ENCODE results near the gene ACER1. TPM values are rescaled to one million over a fixed set of nuclear protein-coding genes. Genes with fewer than 3 reads are reported as not detected.
"Not testable (repeated sequence)": the region's sequence is repeated elsewhere in the genome, so short reads cannot be mapped to it uniquely, and the experiment has no call there.

Gene ACER1
- total RNA-seq, 1 experiment from 2014 or later: not detected

DNA sequence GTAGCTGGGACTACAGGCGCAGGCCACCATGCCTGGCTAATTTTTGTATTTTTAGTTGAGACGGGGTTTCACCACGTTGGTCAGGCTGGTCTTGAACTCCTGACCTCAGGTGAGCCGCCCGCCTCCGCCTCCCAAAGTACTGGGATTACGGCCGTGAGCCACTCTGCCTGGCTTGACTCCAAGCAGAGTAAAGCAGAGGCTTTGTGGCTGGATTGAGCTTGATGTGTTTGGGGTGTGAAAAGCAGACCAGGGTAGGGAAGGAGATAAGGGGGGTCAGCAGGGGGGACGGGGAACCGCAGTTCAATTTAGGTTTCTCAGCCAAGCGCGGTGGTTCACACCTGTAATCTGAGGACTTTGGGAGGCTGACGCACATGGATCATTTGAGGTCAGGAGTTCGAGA lies 23.8 kb upstream of the ACER1 start:
- DNase-seq (ENCODE audit: low spot score): no peak

- not testable (repeated sequence) for DNase-seq (ENCODE audit: low spot score)
Observed at GRCh38 chr19:6355321-6356040, 22.1 kb upstream of the ACER1 start.

- no peak for DNase-seq (ENCODE audit: low spot score)
Observed at GRCh38 chr19:6354098-6354674, 20.8 kb upstream of the ACER1 start.

GRCh38 chr19:6352381-6353165 lies 19.2 kb upstream of the ACER1 start:
- no peak for DNase-seq (ENCODE audit: low spot score)

- no peak for DNase-seq (ENCODE audit: low spot score)
Observed at GRCh38 chr19:6350688-6351087, 17.3 kb upstream of the ACER1 start.

DNA sequence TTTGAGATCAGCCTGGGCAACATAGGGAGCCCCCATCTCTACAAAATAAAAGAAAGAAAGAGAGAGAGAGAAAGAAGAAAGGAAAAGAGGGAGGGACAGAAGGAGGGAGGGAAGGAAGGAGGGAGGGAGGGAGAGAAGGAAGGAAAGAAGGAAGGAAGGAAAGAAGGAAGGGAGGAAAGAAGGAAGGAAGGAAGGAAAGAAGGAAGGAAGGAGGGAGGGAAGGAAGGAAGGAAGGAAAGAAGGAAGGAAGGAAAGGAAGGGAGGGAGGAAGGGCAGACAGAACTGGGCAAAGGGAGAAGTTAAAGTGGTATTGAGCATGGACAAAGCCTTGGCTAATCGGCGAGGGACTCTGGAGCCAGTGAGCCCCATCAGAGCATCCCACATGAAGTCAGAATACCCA lies 15.9 kb upstream of the ACER1 start:
- DNase-seq (ENCODE audit: low spot score): not testable (repeated sequence)

GRCh38 chr19:6343462-6343861 lies 10.1 kb upstream of the ACER1 start:
- DNase-seq (ENCODE audit: low spot score): no peak

GRCh38 chr19:6340493-6341201 lies 7.2 kb upstream of the ACER1 start:
- no peak for DNase-seq (ENCODE audit: low spot score)

DNA sequence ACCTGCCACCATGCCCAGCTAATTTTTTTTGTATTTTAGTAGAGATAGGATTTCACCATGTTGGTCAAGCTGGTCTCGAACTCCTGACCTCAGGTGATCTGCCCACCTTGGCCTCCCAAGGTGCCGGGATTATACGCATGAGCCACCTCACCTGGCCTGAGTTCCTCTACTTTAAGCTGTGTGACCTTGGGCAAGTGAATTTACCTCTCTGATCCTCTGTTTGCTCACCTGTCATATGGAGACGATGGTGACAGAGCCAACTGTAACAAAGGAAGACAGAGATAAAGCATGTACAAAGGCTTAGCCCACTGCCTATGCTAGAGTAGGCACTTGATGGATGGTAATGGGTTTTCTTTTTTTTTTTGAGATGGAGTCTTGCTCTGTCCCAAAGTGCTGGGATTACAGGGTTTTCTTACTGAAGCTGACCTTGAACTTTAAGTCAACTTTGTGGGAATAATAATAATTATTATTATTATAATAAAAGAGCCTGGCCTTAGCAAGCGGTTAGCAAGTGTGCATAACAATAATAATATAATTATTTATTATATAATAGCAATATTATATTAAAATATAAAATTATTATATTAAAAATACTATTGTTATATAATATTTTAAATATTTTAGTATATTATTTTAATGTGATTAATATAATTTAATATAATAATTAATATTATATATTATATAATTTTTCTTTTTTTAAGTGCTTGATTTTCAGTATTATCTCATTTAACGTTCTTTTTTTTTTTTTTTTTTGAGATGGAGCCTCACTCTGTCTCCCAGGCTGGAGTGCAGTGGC lies 1.3 kb upstream of the ACER1 start:
- DNase-seq (ENCODE audit: low spot score): no peak

DNA sequence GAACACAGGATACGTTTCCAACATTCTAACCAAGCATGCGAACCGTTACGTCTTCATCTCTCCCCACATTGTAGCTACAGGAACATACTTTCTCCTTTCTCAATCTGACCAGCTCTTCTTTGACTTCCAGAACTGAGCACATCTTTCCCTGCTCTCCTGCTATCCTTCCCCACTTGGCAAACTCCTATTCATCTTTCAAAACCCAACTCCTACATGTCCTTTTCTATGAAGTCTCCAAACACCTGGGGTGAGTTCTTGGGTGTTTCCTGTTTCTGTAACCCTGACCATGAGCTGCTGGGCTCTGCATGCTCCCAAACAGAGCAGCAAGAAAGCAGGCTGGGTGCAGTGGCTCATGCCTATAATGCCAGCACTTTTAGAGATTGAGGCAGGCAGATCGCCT lies 6.6 kb downstream of the ACER1 start:
- no peak for DNase-seq (ENCODE audit: low spot score)

GRCh38 chr19:6325614-6326013 lies 7.8 kb downstream of the ACER1 start:
- no peak for DNase-seq (ENCODE audit: low spot score)

GRCh38 chr19:6324757-6325156 lies 8.7 kb downstream of the ACER1 start:
- DNase-seq (ENCODE audit: low spot score): no peak

DNA sequence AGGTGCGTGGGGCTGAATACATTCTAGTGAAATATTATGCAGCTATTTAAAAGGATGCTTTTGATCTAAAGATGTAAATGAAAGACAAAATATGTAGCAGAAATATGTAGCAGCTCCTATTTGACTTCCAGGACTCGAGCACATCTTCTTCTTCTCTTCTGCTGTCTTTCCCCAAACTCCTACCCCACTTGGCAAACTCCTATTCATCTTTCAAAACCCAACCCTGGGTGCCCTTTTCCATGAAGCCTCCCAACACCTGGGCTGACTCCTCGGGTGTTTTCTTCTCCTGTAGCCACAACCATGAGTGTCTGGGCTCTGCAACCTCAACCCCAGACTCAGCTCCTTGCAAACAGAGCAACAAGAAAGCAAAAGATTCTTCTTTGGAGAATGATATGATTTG lies 11.1 kb downstream of the ACER1 start:
- no peak for DNase-seq (ENCODE audit: low spot score)

- no peak for DNase-seq (ENCODE audit: low spot score)
Observed at GRCh38 chr19:6319376-6319775, 14.0 kb downstream of the ACER1 start.

- DNase-seq (ENCODE audit: low spot score): no peak
Observed at GRCh38 chr19:6318772-6319171, 14.6 kb downstream of the ACER1 start.

DNA sequence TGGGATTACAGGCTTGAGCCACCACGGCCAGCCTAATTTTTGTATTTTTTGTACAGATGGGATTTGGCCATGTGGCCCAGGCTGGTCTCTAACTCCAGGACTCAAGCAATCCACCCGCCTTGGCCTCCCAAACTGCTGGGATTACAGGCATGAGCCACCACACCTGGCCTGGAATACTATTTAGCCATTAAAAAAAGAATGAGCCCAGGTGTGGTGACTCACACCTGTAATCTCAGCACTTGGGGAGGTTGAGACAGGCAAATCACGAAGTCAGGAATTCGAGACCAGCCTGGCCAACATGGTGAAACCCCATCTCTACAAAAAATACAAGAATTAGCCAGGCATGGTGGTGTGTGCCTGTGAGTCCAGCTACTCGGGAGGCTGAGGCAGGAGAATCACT lies 17.8 kb downstream of the ACER1 start:
- not testable (repeated sequence) for DNase-seq (ENCODE audit: low spot score)

GRCh38 chr19:6313398-6313969 lies 19.9 kb downstream of the ACER1 start:
- no peak for DNase-seq (ENCODE audit: low spot score)

DNA sequence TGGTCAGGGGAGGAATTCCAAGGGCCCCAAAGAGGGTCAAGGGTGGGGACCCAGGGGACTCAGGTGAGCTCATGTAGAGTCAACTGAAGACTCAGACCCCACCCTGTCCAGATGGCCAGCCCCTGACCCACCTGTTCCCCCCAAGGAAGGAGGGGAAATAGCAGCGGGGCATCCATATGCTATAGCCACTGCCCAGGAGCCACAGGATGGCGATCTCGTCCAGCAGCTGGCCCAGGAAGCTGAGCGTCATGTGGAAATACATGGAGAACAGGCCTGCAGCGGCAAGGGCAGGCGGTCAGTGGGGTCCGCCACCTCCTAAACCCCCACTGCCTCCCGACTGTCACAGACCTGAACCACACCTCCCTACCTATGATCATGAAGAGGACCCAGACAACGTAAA lies 21.4 kb downstream of the ACER1 start:
- DNase-seq (ENCODE audit: low spot score): no peak

DNA sequence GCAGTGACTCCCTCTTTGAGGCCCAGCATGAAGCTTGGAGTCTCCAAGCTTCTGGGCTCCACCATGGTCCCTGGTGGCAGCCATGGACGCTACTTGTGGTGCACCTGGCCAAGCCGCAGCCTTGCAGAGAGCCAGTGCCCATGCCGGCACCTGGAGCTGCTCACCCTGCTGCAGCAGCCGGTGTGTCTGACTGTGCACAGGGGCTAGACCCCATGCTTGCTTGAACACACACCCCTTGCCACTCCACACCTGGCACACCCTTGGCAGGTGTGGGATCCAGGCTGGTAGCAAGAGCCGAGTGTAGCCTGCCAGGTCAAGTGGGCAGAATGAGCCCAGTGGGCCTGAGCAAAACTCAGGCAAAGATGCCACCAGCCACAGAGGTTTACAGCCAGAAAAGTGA lies 35.0 kb downstream of the ACER1 start:
- DNase-seq (ENCODE audit: low spot score): no peak

DNA sequence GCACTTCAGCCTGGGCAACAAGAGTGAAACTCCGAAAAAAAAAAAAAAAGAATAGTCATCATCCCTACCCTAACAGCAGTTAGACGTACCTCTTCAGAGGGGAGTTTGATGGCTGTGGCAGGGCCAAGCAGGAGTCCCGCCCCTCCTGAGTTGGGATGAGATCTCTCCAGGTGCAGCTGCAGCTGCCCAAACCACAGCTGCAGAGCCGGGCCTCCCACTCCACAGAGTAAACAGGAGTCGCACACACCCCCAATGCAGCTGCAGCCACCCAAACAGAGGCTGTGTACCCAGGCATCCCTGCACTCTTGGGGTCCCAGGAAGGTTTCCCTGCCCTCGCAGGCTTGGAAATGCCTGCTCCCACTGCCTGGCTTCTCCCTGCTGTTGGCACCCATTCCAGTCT lies 36.2 kb downstream of the ACER1 start:
- DNase-seq (ENCODE audit: low spot score): no peak

GRCh38 chr19:6292006-6292405 lies 41.4 kb downstream of the ACER1 start:
- DNase-seq (ENCODE audit: low spot score): no peak
